ENCODE data around the gene HOXD11.

The HOXD11 gene

GRCh38 chr2:176098366-176099158 lies 8.5 kb upstream of the HOXD11 start:
- CTCF ChIA-PET = interaction anchor here (0.6 to 6.0 kb wide), 17 partner anchors 10 to 1401 kb away, joined by 3 to 96 read pairs (median 5); no protein-coding TSS in a partner anchor
- TF ChIP-seq CTCF (IDR thresholded peaks at IDR 0.05; ENCODE audit: control extremely low read depth, extremely low read depth, low read depth, missing control alignments) = no peak
- no peak for DNase-seq (ENCODE audit: extremely low spot score)
- POLR2A ChIA-PET = no interaction called here

GRCh38 chr2:176099159-176099727 lies 7.8 kb upstream of the HOXD11 start:
- no peak for DNase-seq (ENCODE audit: extremely low spot score)
- ChIA-PET CTCF (interaction anchor here (4.0 to 6.0 kb wide), 2 partner anchors 11 to 411 kb away, joined by 19 to 96 read pairs; no protein-coding TSS in a partner anchor), POLR2A (no interaction called here)
- no peak for TF ChIP-seq CTCF (IDR thresholded peaks at IDR 0.05; ENCODE audit: control extremely low read depth, extremely low read depth, low read depth, missing control alignments)

GRCh38 chr2:176099728-176100546 lies 7.1 kb upstream of the HOXD11 start, which contains the start of gene HOXD12:
Gene HOXD12 (plus strand): TSS chr2:176099795. CDS start chr2:176099802, 7 bp downstream.
- no peak for TF ChIP-seq CTCF (IDR thresholded peaks at IDR 0.05; ENCODE audit: control extremely low read depth, extremely low read depth, low read depth, missing control alignments)
- POLR2A ChIA-PET = no interaction called here
- no peak for DNase-seq (ENCODE audit: extremely low spot score)
- CTCF ChIA-PET = no interaction called here

GRCh38 chr2:176100547-176101140 lies 6.4 kb upstream of the HOXD11 start:
- no peak for TF ChIP-seq CTCF (IDR thresholded peaks at IDR 0.05; ENCODE audit: control extremely low read depth, extremely low read depth, low read depth, missing control alignments)
- CTCF ChIA-PET = no interaction called here
- POLR2A ChIA-PET = no interaction called here

GRCh38 chr2:176101216-176101830 lies 5.8 kb upstream of the HOXD11 start:
- POLR2A ChIA-PET = no interaction called here
- DNase-seq (ENCODE audit: extremely low spot score) = no peak
- TF ChIP-seq CTCF (IDR thresholded peaks at IDR 0.05; ENCODE audit: control extremely low read depth, extremely low read depth, low read depth, missing control alignments) = no peak
- CTCF ChIA-PET = interaction anchor here (1.6 to 1.7 kb wide), 2 partner anchors 9 to 411 kb away, joined by 4 to 6 read pairs; no protein-coding TSS in a partner anchor

More at GRCh38 chr2:176100547-176101140, 6.4 kb upstream of the HOXD11 start:
- DNase-seq (ENCODE audit: extremely low spot score) = no peak

All from GM10248 (cell line).